Natural killer cell (primary cell): ENCODE results near the gene SAMD8. TPM values are rescaled to one million over a fixed set of nuclear protein-coding genes. Genes with fewer than 3 reads are reported as not detected.

ENCODE experiments used
- ATAC-seq, 3 donors: fragments of 150-1000 bp in 2 of 3; fragments of 200-7000 bp in 1 of 3; cut with Tn5 transposase; 1 replicate in 1 of 3; 2 replicates in 2 of 3; pipeline ENCODE4 v1.10.0; 2021; ENCODE audit warnings: mild to moderate bottlenecking in 2 of 3, moderate library complexity in 2 of 3
- DNase-seq, 2 donors: peaks; one replicate each; pipeline versions ENCODE4 v3.0.0 to v3.0.0-alpha.2; 2013 to 2021; ENCODE audit warnings: mixed read lengths in 1 of 2
- H3K27ac ChIP-seq: one replicate; pipeline ENCODE4 v1.5.1; 2013; ENCODE audit warnings: mild to moderate bottlenecking, low read length
- H3K27me3 ChIP-seq: one replicate; pipeline ENCODE4 v1.6.1; 2013; ENCODE audit warnings: low read length; ENCODE audit not compliant: control insufficient read depth, insufficient read depth
- H3K36me3 ChIP-seq: one replicate; pipeline ENCODE4 v1.6.1; 2013; ENCODE audit warnings: low read length; ENCODE audit not compliant: control insufficient read depth, insufficient read depth
- H3K4me1 ChIP-seq: one replicate; pipeline ENCODE4 v1.6.1; 2013; ENCODE audit warnings: low read length; ENCODE audit not compliant: control insufficient read depth, insufficient read depth
- H3K4me3 ChIP-seq: one replicate; pipeline ENCODE4 v1.5.1; 2013; ENCODE audit warnings: low read length
- H3K9me3 ChIP-seq: one replicate; pipeline ENCODE4 v1.6.1; 2013; ENCODE audit warnings: low read length; ENCODE audit not compliant: control insufficient read depth, insufficient read depth
- H3K27ac Mint-ChIP-seq, 2 donors: one replicate each; pipeline ENCODE4 v1.8.0; 2022; ENCODE audit warnings: mild to moderate bottlenecking in 2 of 2, mixed read lengths in 2 of 2, moderate library complexity in 1 of 2
- H3K27me3 Mint-ChIP-seq, 2 donors: one replicate each; pipeline ENCODE4 v1.8.0; 2022; ENCODE audit warnings: low read depth in 2 of 2, mixed read lengths in 2 of 2
- H3K36me3 Mint-ChIP-seq: one replicate; pipeline ENCODE4 v1.8.0; 2022; ENCODE audit warnings: mixed read lengths
- H3K4me1 Mint-ChIP-seq, 2 donors: one replicate each; pipeline ENCODE4 v1.8.0; 2022; ENCODE audit warnings: mixed read lengths in 2 of 2
- H3K4me3 Mint-ChIP-seq: one replicate; pipeline ENCODE4 v1.8.0; 2022; ENCODE audit warnings: mild to moderate bottlenecking, moderate library complexity, mixed read lengths
- H3K9me3 Mint-ChIP-seq, 2 donors: one replicate each; pipeline ENCODE4 v1.8.0; 2022; ENCODE audit warnings: mixed read lengths in 2 of 2
- WGBS: methylation state at CpG from one replicate; pipeline ENCODE4 v1.1.7; 2013; ENCODE audit warnings: missing lambda C conversion rate; ENCODE audit not compliant: insufficient coverage; 5-methylcytosine and 5-hydroxymethylcytosine counted together
- intact Hi-C: fragments of 100-400 bp; cut with micrococcal nuclease; formaldehyde crosslinking; loops from one replicate; pipeline ENCODE4 v1.14.2; 2022
- total RNA-seq, 4 donors: library from RNA; stranded (reverse); fragments of 120-200 nt in 1 of 4; gene quantifications; one replicate each; pipeline versions ENCODE4 v1.2.3 to v1.2.4, GENCODE V29; 2013 to 2022
- TF ChIP-seq, protein P1 (sequence below): fragments of 200-600 bp; IDR thresholded peaks from one replicate; pipeline ENCODE4 v1.8.0; 2022; ENCODE audit warnings: antibody characterized with exemption

SAMD8 gene
- total RNA-seq, 3 donors from 2014 or later (not counting 1 experiment from before 2014, with no cell fraction given) = 26.6 to 30.9 (median 29.6) TPM

GRCh38 chr10:75230600-75231038 is 119.2 kb downstream of the SAMD8 start:
- intact Hi-C loops = loop anchor here (1.0 kb wide), 2 partner anchors 19 to 42 kb away; no protein-coding TSS in a partner anchor
- peaks cover 20 to 24% of the 10 kb centered on the region in 2 donors for H3K4me1 Mint-ChIP-seq
- TF ChIP-seq, protein P1, sequence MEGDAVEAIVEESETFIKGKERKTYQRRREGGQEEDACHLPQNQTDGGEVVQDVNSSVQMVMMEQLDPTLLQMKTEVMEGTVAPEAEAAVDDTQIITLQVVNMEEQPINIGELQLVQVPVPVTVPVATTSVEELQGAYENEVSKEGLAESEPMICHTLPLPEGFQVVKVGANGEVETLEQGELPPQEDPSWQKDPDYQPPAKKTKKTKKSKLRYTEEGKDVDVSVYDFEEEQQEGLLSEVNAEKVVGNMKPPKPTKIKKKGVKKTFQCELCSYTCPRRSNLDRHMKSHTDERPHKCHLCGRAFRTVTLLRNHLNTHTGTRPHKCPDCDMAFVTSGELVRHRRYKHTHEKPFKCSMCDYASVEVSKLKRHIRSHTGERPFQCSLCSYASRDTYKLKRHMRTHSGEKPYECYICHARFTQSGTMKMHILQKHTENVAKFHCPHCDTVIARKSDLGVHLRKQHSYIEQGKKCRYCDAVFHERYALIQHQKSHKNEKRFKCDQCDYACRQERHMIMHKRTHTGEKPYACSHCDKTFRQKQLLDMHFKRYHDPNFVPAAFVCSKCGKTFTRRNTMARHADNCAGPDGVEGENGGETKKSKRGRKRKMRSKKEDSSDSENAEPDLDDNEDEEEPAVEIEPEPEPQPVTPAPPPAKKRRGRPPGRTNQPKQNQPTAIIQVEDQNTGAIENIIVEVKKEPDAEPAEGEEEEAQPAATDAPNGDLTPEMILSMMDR = peak; percentile 86
- Histone ChIP-seq H3K27ac (peak overlapping the region; percentile 47), H3K36me3 (peaks cover 49% of the 10 kb centered on the region), H3K9me3 (no peaks in the 10 kb centered on the region), H3K4me1 (peaks cover 16% of the 10 kb centered on the region), H3K4me3 (no peak overlapping the region), H3K27me3 (no peaks in the 10 kb centered on the region)
- no peaks in the 10 kb centered on the region for H3K27me3 Mint-ChIP-seq
- peaks cover 6% of the 10 kb centered on the region for H3K36me3 Mint-ChIP-seq
- WGBS = 4% methylated on average over 3 of the region's 5 CpGs
- DNase-seq (peak; percentile 90 to 96), ATAC-seq (peak; percentile 60 to 80 (median 61))
- peak overlapping the region; percentile 25 for H3K4me3 Mint-ChIP-seq
- H3K27ac Mint-ChIP-seq = peak overlapping the region; percentile 86 to 94
- H3K9me3 Mint-ChIP-seq = no peaks in the 10 kb centered on the region

Other genes with a start within 250 kb of the SAMD8 start
- gene VDAC2, start 99.1 kb downstream of the SAMD8 start, total RNA-seq = 100 to 1,000 TPM; 110 to 124 (median 117) TPM
- 10 to 100 TPM; 19.9 to 25.1 (median 20.1) TPM for gene COMTD1, start 124.3 kb downstream of the SAMD8 start, total RNA-seq